Activated effector memory CD4-positive, alpha-beta T cell treated with anti-CD3 and anti-CD28 coated beads, Interleukin-2, amount 50 U/mL, for 16 hours (primary cell): ENCODE measurements around the gene DNAH17.

Experiments
- DNase-seq: peaks from one replicate; pipeline ENCODE4 v3.0.0-alpha.2; 2020

DNAH17 gene

GRCh38 chr17:78601577-78602190, 24.5 kb upstream of the DNAH17 start:
- DNase-seq, result no peak

- no peak for DNase-seq
Observed at GRCh38 chr17:78600181-78600721, 23.1 kb upstream of the DNAH17 start.

GRCh38 chr17:78599419-78599818, 22.2 kb upstream of the DNAH17 start:
- DNase-seq, result no peak

- no peak for DNase-seq
Observed at GRCh38 chr17:78598013-78598471, 20.8 kb upstream of the DNAH17 start.

GRCh38 chr17:78596871-78597764, 19.9 kb upstream of the DNAH17 start:
- DNase-seq, result no peak

- no peak for DNase-seq
Observed at GRCh38 chr17:78595135-78595810, 18.1 kb upstream of the DNAH17 start.

GRCh38 chr17:78592991-78593329, 15.8 kb upstream of the DNAH17 start:
- DNase-seq, result no peak

GRCh38 chr17:78591263-78591671, 14.1 kb upstream of the DNAH17 start:
- DNase-seq, result no peak

- no peak for DNase-seq
Observed at GRCh38 chr17:78589885-78590284, 12.7 kb upstream of the DNAH17 start.

- no peak for DNase-seq
Observed at GRCh38 chr17:78589031-78589675, 12.0 kb upstream of the DNAH17 start.

GRCh38 chr17:78588258-78589030, 11.2 kb upstream of the DNAH17 start:
- no peak for DNase-seq

- DNase-seq, result no peak
Observed at GRCh38 chr17:78585006-78585630, 7.9 kb upstream of the DNAH17 start.

- no peak for DNase-seq
Observed at GRCh38 chr17:78583091-78583490, 5.9 kb upstream of the DNAH17 start.

- DNase-seq, result no peak
Observed at GRCh38 chr17:78581304-78581703, 4.1 kb upstream of the DNAH17 start.

- DNase-seq, result no peak
Observed at GRCh38 chr17:78580277-78580804, 3.1 kb upstream of the DNAH17 start.

- DNase-seq, result no peak
Observed at GRCh38 chr17:78576389-78577112, 645 bp downstream of the DNAH17 start.

- DNase-seq, result no peak
Observed at GRCh38 chr17:78575899-78576298, 1.3 kb downstream of the DNAH17 start.

- DNase-seq, result no peak
Observed at GRCh38 chr17:78575340-78575739, 1.9 kb downstream of the DNAH17 start.

- DNase-seq, result no peak
Observed at GRCh38 chr17:78573955-78574354, 3.2 kb downstream of the DNAH17 start.
